HFF-Myc (cell line): Measurements from ENCODE around the gene MT1X.
"Not testable (repeated sequence)": the region's sequence is repeated elsewhere in the genome, so short reads cannot be mapped to it uniquely, and the experiment has no call there.

Experiments
- DNase-seq: peaks from one replicate; pipeline ENCODE4 v3.0.0-alpha.2; 2011; ENCODE audit warnings: low read depth; ENCODE audit errors: extremely low read depth
- H3K4me3 ChIP-seq: replicated peaks from 2 replicates; pipeline ENCODE4 v1.5.1; 2011; ENCODE audit warnings: low read depth, mild to moderate bottlenecking, control low read depth, low read length
- TF ChIP-seq, protein P1 (sequence below): IDR thresholded peaks from 2 replicates; pipeline ENCODE4 v1.5.1; 2012; ENCODE audit warnings: mild to moderate bottlenecking, low read depth, low read length, control low read depth; ENCODE audit errors: missing control alignments

Gene MT1X

GRCh38 chr16:56713794-56714193, 31.5 kb downstream of the MT1X start:
- no peak overlapping the region for H3K4me3 ChIP-seq
- no peak for DNase-seq
- TF ChIP-seq, protein P1, sequence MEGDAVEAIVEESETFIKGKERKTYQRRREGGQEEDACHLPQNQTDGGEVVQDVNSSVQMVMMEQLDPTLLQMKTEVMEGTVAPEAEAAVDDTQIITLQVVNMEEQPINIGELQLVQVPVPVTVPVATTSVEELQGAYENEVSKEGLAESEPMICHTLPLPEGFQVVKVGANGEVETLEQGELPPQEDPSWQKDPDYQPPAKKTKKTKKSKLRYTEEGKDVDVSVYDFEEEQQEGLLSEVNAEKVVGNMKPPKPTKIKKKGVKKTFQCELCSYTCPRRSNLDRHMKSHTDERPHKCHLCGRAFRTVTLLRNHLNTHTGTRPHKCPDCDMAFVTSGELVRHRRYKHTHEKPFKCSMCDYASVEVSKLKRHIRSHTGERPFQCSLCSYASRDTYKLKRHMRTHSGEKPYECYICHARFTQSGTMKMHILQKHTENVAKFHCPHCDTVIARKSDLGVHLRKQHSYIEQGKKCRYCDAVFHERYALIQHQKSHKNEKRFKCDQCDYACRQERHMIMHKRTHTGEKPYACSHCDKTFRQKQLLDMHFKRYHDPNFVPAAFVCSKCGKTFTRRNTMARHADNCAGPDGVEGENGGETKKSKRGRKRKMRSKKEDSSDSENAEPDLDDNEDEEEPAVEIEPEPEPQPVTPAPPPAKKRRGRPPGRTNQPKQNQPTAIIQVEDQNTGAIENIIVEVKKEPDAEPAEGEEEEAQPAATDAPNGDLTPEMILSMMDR = no peak

- DNase-seq = no peak
- TF ChIP-seq, protein P1 = no peak
- no peak overlapping the region for H3K4me3 ChIP-seq
Observed at GRCh38 chr16:56715126-56715525, 32.9 kb downstream of the MT1X start.

DNA sequence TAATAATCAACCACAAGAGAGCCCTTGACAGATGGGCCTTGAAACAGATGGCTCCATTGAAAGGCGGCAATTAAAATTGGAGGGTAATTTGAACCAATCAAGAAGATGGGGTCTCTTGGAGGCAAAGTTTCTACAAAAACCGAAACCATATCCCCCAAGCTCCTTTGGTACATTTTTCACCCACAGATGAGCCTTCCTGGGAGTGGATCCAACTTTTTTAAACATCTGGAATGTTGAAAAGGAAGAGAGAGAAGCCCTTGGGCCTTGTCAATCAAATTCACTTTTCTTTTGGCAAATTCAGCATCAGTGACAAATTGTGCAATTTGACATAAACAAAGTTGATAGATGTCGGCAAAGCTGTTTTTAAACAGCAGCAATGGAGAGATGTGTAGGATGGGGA, 34.5 kb downstream of the MT1X start:
- TF ChIP-seq, protein P1 = no peak
- no peak for DNase-seq
- H3K4me3 ChIP-seq = no peak overlapping the region

DNA sequence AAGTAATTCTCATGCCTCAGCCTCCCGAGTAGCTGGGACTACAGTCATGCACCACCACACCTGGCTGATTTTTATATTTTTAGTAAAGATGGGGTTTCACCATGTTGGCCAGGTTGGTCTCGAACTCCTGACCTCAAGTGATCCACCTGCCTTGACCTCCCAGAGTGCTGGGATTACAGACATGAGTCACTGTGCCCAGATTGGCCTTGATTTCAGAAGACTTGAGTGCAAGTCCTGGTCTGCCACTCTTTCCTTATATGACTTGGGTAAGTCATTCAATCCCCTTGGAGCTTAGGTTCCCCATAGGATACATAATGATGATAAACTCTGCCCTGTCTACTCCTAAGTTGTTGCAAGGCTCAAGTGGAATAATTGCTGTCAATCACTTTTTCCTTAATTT, 35.3 kb downstream of the MT1X start:
- DNase-seq, H3K4me3 ChIP-seq: not testable (repeated sequence)

- DNase-seq = no peak
- no peak overlapping the region for H3K4me3 ChIP-seq
- TF ChIP-seq, protein P1 = no peak
Observed at GRCh38 chr16:56722200-56722842, 40.1 kb downstream of the MT1X start.

DNA sequence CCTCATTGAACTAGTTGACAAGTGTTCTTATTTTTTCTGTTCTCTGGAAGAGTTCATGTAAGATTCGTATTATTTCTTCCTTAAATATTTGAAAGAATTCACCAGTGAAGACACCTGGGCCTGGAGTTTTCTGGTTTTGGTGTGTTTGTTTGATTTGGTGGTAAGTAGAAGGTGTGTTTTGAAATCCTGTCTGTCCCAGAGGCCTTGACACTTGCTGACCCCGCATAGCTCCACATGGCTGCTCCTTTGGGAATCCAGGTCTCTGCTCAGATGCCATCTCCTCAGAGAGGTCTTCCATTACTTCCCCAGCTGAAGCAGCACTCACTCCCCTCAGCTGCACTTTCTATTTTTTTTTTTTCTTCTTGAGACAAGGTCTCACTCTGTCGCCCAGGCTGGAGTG, 41.9 kb downstream of the MT1X start:
- DNase-seq = no peak
- TF ChIP-seq, protein P1 = no peak
- H3K4me3 ChIP-seq = no peak overlapping the region

DNA sequence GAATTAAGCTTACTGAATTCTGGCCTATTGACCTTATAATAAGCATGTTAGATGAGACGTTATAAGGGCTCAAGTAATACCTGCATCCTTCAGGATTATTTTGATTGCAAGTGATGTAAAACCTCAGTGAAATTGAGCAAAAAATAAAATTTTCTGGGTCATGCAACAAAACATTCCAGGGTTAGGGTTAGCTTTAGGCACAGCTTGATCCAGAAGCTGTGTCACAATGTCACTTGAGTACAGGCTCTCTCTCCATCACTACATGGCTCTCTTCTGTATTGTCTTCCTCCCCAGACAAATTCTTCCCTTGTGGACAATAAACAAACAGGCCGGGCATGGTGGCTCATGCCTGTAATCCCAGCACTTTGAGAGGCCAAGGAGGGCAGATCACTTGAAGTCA, 44.0 kb downstream of the MT1X start:
- no peak for DNase-seq
- TF ChIP-seq, protein P1 = no peak
- no peak overlapping the region for H3K4me3 ChIP-seq
